Cerebellar cortex (tissue), 1 donor: ENCODE measurements around the gene ARAP1.

Source experiments
- DNase-seq: peaks from one replicate; pipeline ENCODE4 v3.0.0-alpha.2; 2015; ENCODE audit warnings: low spot score

Gene ARAP1

DNA sequence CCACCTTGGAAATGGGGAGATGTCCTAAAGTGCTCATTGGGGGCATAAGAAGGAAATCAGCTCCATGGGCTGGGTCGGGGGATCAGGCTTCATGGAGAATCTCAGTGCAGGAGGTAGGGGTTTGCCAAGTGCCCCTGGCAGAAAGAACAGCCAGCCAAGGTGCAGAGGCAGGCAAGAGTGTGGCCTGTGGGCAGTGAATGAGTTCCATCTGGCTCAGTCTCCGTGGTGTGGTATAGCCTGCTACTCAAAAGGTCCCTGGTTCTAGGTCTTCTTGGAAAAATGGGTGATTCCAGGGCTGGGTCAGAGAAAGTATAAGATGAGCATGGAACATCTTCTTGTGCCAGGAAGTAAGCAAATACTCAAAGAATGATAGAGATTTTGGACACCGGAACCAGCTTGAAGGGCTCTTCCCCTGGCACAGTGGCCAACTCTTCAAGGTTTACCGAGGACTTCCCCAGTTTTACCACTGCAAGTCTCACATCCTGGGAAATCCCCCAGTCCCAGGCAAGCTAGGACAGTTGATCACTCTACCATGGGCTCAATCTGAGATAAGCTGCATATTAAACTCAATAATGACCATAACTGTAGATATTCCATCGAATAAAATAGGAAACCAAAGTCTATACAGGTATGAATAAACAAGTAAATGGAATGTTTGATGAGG, 10.6 kb upstream of the ARAP1 start:
- no peak for DNase-seq

- DNase-seq: no peak
These were observed 8.6 kb upstream of the ARAP1 start for GRCh38 chr11:72760539-72761405.

- no peak for DNase-seq
These were observed 7.3 kb upstream of the ARAP1 start for GRCh38 chr11:72759468-72759985.

GRCh38 chr11:72758690-72759389, 6.6 kb upstream of the ARAP1 start:
- DNase-seq: peak; percentile 35

DNA sequence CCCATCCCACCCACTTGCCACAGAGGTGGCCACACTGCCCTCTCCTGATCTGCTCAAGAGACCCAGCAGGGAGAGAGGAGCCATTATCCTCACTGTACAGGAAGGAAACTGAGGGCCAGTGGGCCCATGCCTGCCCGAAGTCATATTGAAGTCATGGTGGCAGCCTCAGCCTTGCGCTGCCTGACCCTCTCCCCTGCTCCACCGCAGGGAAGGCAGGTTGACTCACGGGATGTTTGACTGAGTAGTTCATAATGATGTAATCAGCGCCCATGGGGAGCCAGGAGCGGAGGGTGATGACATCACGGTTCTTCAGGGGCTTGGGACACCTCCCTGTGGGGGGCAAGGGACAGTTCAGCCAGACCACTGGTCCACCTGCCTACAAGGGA, 6.1 kb upstream of the ARAP1 start:
- no peak for DNase-seq

- DNase-seq: no peak
These were observed 3.6 kb upstream of the ARAP1 start for GRCh38 chr11:72755713-72756285.

- no peak for DNase-seq
These were observed 2.4 kb upstream of the ARAP1 start for GRCh38 chr11:72754544-72755155.

DNA sequence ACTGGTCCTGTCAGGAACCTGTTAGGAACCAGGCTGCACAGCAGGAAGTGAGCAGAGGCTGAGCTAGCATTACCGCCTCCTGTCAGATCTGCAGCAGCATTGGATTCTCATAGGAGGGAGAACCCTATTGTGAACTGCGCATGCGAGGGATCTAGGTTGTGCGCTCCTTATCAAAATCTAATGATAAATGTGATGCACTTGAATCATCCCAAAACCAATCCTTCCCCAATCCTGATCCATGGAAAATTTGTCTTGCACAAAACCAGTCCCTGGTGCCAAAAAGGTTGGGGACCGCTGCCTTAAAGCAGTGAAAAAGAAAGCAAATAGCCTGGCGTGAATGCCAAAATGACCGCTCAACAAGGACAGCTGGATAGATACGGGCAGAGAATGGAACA, 1.9 kb upstream of the ARAP1 start:
- DNase-seq: no peak

DNA sequence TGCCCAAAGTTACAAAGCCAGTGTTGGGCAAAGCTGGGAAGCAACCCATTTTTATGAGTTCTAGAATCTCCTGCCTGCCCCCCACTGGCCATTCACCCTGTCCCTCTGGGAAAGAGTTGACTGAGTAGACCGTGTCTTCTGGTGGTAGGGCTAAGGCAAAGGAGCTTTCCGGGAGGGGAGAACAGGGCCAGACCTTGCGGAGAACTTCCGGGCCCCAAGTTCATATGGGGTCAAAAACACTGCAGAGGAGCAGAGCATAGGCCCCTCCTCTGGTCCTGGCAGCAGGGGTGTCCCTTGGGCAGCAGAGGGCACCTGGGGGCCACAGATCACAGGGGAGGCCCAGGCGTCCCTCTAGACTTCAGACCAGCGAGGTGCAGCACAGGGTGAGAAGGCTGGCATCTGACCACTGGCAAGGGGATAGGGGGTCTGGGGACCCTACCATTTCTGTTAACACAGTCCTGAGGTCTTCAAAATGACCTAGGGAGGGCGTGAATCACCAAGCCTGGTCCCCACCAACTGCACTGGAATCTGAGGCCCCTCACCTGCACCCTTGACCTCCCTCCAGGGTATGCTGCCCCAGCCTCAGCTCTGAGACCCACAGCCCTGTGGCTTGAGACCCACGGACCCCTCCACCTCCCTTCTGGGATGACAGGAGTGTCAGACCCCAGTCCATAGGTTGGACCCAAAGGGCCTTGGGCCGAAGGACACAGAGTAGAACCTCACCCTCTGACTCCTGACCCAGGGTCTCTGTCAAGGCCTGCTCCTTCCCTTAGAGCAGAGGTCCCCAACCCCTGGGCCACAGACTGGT, 1.3 kb upstream of the ARAP1 start:
- DNase-seq: no peak

- DNase-seq: no peak
These were observed 806 bp downstream of the ARAP1 start for GRCh38 chr11:72751116-72752087.

DNA sequence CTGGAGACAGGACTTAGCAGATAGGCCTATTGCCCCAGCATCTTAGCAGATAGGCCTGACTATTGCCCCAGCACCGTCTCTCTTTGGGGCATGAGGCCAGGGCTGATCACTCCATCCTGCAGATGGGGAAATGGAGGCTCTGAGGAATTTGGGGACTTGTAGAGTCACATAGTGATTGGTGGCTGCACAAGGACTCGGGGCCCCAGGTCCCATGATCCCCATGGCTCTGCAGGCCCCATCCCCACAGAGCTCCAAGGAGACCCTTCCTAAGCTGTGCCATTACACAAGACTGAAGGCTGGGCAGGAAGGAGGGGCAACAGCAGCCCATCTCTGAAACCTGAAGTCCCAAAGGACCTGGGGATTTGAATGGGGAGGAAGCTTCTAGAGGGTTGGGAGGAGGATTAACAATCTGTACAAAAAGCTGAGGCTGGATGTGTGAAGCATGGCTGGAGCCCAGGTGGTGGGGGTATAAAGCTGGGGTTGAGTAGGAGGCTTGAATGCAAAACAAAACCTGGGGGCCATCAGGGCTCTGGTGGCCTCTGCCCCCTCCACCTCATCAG, 1.6 kb downstream of the ARAP1 start:
- DNase-seq: no peak

GRCh38 chr11:72750086-72750485, 2.1 kb downstream of the ARAP1 start:
- DNase-seq: no peak

- no peak for DNase-seq
These were observed 4.8 kb downstream of the ARAP1 start for GRCh38 chr11:72747289-72747855.

- no peak for DNase-seq
These were observed 5.4 kb downstream of the ARAP1 start for GRCh38 chr11:72746821-72747220.

DNA sequence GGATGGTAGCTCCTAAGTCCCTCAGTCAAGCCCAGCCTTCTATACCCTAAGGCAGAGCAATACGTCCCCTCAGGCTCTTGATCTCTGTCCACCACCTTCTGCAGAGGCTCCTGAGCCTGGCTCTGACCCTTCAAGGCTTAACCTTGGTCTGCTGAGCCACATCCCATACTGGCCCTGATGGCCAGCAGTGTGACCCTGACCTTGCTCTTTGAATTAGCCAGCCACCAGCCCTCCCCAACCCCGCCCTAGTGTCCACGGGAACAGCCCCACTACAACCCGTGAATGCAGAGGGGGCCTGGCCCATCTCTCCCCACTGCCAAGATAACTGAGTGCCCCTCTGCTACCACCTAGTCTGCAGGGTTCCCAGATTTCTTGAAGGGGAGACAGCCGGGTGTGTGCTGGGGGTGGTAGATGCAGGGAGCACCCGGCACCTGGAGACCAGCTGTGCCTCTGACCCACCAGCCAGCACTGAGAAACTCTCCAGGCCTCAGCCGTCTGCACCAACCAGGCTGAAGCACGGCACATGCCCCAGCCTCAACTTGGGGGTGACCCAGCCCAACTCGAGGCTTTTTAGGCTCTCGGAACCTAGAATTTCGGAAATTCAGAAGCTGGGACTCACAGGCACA, 6.2 kb downstream of the ARAP1 start:
- DNase-seq: no peak

- DNase-seq: no peak
These were observed 6.7 kb downstream of the ARAP1 start for GRCh38 chr11:72745511-72745910.

- no peak for DNase-seq
These were observed 7.7 kb downstream of the ARAP1 start for GRCh38 chr11:72744474-72744873.

DNA sequence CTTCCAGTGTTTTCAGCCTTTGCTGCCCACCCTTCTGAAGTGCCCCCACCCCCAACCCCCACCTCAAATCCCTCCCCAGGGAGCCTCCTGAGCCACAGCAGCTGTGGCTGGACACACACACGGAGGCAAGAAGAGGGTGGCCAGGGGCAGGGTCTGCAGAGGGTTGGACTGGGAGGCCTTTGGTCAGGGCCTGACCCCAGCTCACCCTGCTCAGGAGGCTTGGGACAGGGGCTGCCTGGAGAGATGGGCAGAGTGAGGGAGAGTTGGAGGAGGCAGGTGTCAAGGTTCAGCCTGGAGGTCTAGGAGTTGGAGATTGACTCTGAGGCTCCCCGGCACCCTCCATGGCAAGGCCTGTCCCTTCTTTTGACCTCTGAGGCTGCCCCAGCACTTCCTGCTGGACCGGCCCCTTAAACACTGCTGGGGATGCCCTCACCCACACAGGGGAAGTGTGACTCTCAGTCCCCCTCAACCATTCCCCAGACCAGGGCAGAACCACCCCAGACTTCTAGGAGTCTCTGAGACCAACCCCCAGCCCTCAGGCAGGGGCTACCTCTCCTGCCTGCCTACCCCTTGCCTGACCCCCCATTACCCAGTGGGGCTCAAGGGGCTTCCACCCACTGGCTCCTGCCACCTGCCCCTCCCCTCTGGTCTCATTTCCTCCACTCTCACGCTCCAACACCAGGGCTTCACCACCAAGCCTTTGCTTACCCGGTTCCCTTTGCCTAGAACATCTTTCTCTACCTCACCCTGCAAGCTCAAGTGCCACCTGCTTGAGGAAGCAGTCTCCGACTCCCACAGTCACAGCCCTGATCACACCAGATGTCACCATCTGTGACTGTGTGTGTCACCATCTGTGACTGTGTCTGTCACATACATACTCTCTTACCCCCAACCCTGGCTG, 8.6 kb downstream of the ARAP1 start:
- peak; percentile 93 for DNase-seq
